Measurements from ENCODE around the gene FRMD5. TPM values are rescaled to one million over a fixed set of nuclear protein-coding genes. Genes with fewer than 3 reads are reported as not detected.

The FRMD5 gene
- total RNA-seq, 2 donors from 2014 or later, result 25.5 to 52.3 TPM

DNA sequence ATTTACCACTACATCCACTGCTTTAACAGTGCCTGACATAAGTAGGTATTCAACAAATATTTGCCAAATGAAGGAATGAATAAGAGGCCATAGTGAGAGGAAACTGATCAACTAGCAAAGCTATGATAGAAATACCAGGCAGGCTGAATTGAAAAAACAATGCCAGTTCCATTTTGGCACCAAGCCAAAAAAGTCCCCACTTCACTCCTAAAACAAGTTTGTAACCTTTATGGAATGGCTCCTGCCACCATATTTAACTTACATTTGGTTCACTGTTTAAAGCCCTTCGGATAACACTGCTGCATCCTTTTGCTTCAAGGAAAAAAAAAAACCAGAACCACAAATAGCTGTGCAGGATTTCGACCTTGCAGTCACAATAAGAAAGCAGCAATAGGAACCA, 166.1 kb downstream of the FRMD5 start:
- Histone ChIP-seq H3K9me3 (no peaks in the 10 kb centered on the region), H3K4me1 (peaks cover 0 to 19% of the 10 kb centered on the region in 2 donors), H3K27me3 (no peaks in the 10 kb centered on the region), H3K4me3 (no peak overlapping the region), H3K36me3 (no peaks in the 10 kb centered on the region), H3K27ac (no peak overlapping the region)
- TF ChIP-seq, protein P1, sequence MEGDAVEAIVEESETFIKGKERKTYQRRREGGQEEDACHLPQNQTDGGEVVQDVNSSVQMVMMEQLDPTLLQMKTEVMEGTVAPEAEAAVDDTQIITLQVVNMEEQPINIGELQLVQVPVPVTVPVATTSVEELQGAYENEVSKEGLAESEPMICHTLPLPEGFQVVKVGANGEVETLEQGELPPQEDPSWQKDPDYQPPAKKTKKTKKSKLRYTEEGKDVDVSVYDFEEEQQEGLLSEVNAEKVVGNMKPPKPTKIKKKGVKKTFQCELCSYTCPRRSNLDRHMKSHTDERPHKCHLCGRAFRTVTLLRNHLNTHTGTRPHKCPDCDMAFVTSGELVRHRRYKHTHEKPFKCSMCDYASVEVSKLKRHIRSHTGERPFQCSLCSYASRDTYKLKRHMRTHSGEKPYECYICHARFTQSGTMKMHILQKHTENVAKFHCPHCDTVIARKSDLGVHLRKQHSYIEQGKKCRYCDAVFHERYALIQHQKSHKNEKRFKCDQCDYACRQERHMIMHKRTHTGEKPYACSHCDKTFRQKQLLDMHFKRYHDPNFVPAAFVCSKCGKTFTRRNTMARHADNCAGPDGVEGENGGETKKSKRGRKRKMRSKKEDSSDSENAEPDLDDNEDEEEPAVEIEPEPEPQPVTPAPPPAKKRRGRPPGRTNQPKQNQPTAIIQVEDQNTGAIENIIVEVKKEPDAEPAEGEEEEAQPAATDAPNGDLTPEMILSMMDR (IDR thresholded peaks at IDR 0.05), result no peak
- DNase-seq (ENCODE audit: low spot score), result no peak

DNA sequence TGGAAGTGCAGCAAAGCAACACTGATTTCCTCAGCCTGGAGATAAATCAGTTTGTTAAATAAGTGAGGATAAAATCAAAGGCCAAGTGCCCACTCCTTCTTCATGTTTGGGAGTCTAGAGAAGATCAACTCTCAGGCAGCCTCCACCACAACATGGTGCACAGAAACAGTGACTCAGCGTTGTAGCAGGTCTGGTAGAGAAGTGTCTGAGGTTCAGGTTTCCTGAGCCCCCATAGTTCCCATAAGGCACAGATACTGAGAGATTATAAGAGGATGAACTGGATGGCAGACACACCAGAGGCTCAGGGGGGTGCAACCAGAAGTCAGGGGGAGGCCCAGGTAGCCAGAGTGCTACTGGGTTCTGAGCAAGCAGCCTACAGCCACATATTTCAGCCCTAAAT, 166.7 kb downstream of the FRMD5 start:
- TF ChIP-seq, protein P1 (IDR thresholded peaks at IDR 0.05), result no peak
- Histone ChIP-seq H3K9me3 (no peaks in the 10 kb centered on the region), H3K4me1 (peaks cover 0 to 19% of the 10 kb centered on the region in 2 donors), H3K4me3 (no peak overlapping the region), H3K36me3 (no peaks in the 10 kb centered on the region), H3K27ac (no peak overlapping the region), H3K27me3 (no peaks in the 10 kb centered on the region)
- no peak for DNase-seq (ENCODE audit: low spot score)

DNA sequence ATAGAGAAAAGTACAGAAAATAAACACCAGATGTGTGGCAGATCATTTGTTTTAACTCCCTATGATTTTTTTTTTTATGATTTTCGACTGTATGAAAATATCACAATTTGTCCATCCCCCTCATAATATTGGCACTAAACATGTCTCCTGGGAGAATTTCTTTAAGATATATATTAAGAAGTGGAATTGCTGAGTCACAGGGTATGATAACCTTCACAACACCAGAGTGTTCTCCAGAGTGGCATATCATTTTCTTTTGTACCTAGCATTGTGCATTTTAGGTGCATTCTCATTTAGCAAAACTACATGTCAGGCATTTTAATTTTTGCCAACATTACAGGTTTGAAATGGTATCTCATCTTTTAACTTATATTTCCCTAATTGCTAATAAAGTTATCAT, 170.9 kb downstream of the FRMD5 start:
- no peak for DNase-seq (ENCODE audit: low spot score)
- TF ChIP-seq, protein P1 (IDR thresholded peaks at IDR 0.05), result no peak
- Histone ChIP-seq H3K4me1 (peaks cover 0 to 7% of the 10 kb centered on the region in 2 donors), H3K27me3 (no peaks in the 10 kb centered on the region), H3K4me3 (no peak overlapping the region), H3K9me3 (no peaks in the 10 kb centered on the region), H3K36me3 (no peaks in the 10 kb centered on the region), H3K27ac (no peak overlapping the region)

DNA sequence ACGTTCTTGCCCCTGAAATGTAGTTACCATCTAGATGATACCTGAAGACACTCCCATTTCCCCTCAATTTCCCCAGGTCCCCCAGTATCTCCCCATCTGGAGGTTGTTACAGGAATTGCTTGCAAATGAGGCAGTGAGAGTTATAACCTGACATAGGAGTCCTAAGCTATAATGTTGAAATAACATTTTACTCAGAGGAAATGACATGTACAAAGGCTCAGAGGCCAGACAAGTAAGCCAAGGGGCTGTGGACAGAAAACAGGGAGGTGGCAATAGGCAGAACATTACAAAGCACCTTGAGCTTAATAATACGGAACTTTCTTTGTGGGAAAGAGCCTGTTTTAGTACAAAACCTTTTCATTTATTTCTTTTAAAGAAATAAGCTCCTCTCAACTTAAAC, 171.9 kb downstream of the FRMD5 start:
- Histone ChIP-seq H3K4me1 (no peaks in the 10 kb centered on the region), H3K36me3 (no peaks in the 10 kb centered on the region), H3K27ac (no peak overlapping the region), H3K27me3 (no peaks in the 10 kb centered on the region), H3K9me3 (no peaks in the 10 kb centered on the region), H3K4me3 (no peak overlapping the region)
- DNase-seq (ENCODE audit: low spot score), result no peak
- TF ChIP-seq, protein P1 (IDR thresholded peaks at IDR 0.05), result no peak

DNA sequence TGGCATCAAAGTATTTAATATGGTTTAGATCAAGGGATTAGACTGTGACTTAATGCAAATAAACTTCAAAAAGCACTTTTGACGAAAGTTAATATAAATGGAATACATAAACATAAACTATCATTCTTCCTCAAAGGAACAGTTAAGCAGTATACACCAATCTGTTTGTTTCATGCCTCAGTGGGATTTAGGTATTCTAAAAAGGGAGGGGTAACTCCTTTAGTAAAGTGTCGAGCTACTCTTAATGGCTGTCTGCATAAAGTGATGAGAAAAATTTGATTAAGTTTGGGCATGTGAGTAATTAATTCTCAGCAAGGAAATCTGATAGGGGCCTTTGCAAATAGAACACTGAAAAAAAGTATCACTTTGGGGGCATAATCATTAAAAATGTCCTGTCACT, 176.9 kb downstream of the FRMD5 start:
- no peak overlapping the region for H3K27ac ChIP-seq
- TF ChIP-seq, protein P1 (IDR thresholded peaks at IDR 0.05), result no peak
- no peaks in the 10 kb centered on the region for H3K4me1 ChIP-seq
- H3K27me3 ChIP-seq, result no peaks in the 10 kb centered on the region
- H3K36me3 ChIP-seq, result no peaks in the 10 kb centered on the region
- no peaks in the 10 kb centered on the region for H3K9me3 ChIP-seq
- no peak overlapping the region for H3K4me3 ChIP-seq
- DNase-seq (ENCODE audit: low spot score), result no peak

DNA sequence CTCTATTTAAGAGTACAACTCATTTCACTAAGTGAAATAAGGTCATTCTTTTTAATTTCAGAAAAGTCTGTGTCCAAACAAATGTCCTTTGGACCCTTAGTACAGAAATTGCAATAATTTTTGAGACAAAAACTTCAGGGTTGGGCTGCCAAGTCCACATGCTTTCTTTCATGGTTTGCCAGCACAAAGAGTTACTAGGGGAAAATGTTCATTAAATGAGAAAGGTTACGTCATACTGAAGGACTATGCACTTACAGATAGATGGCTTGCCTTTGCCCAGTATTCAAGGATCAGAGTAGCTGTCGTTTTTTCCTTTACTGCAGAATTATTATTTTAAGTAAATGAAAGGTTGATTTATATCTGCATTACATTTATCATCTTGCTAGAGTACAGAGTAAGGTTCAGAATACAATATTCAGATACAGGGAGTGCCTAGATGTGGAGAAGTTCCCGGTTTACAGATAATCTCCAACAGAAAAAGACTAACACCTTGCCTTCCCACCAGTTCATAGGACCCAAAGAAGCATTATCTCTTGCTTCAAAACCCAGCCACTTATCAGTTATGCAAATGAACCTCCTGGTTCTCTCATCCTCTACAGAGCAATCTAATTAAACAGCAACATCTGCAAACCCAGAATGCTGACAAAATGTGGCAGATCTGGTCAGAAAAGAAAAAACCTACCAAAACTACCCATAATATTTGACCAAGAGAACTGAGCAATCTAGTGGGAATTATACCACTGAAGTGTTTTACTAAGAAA, 179.3 kb downstream of the FRMD5 start:
- Histone ChIP-seq H3K4me1 (no peaks in the 10 kb centered on the region), H3K27me3 (no peaks in the 10 kb centered on the region), H3K4me3 (no peak overlapping the region), H3K27ac (no peak overlapping the region), H3K9me3 (no peaks in the 10 kb centered on the region), H3K36me3 (no peaks in the 10 kb centered on the region)
- TF ChIP-seq, protein P1 (IDR thresholded peaks at IDR 0.05), result no peak
- no peak for DNase-seq (ENCODE audit: low spot score)

All from right atrium auricular region (tissue), 2 donors.